8988T (cell line): ENCODE data around the gene FAM171A2.
"Not testable (repeated sequence)": the region's sequence is repeated elsewhere in the genome, so short reads cannot be mapped to it uniquely, and the experiment has no call there.

ENCODE experiments used
- DNase-seq: peaks from one replicate; pipeline ENCODE4 v3.0.0; 2011

FAM171A2 gene

GRCh38 chr17:44363613-44364159 is at the start of gene FAM171A2:
TSS of gene FAM171A2 (minus strand) at chr17:44363853. CDS start at chr17:44363714, 139 bp downstream.
- DNase-seq = peak; percentile 81

GRCh38 chr17:44409309-44410028 is 45.8 kb upstream of the FAM171A2 start:
- DNase-seq = no peak

DNA sequence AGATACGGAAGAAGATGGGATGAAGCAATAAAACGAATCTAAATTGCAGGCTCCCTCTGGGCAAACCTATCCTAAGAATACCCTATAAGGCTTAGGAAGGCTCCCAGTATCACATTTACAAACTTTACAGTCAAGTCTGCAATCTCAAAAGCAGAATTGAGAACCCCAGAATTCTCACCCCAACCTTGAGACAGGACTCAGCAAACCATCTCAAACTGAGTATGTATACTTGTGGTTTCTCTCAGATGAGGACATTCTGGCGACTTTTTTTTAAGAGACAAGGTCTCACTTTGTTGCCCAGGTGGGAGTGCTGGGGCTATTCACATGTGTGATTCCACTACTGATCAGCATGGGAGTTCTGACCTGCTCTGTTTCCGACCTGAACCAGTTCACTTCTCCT is 45.1 kb upstream of the FAM171A2 start:
- DNase-seq = no peak

GRCh38 chr17:44402564-44403172 is 39.0 kb upstream of the FAM171A2 start:
- no peak for DNase-seq

DNA sequence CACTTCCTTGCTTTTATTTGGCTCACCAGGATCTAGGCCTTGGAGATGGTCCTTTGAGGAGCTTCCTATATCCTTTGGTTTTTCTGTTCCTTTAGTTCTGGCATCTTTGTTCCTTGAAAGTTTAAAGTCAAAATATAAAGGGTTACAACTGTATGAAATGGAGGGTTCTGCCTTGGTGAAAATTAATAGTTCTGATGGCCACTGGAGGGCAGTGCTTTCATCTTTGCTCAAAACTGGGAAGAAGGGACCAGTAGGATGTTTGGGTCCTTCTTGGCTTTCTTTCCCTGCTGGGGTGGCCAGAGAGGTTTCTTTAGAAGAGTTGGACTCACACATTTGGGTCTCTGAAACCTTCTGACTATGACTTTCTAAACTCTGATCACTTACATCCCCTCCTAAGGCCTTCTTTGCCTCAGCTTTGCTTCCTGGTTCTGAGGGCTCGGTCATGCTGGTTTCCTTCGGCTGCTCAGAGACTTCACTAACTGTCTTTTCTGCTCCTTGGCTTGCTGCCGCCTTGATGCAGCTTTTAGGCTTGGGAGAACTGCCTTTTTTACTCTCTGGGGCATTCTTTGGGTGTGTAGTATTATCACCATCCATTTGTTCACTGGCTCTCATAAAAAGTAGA is 36.7 kb upstream of the FAM171A2 start:
- no peak for DNase-seq

- no peak for DNase-seq
Measured at GRCh38 chr17:44398692-44399691, 35.3 kb upstream of the FAM171A2 start.

DNA sequence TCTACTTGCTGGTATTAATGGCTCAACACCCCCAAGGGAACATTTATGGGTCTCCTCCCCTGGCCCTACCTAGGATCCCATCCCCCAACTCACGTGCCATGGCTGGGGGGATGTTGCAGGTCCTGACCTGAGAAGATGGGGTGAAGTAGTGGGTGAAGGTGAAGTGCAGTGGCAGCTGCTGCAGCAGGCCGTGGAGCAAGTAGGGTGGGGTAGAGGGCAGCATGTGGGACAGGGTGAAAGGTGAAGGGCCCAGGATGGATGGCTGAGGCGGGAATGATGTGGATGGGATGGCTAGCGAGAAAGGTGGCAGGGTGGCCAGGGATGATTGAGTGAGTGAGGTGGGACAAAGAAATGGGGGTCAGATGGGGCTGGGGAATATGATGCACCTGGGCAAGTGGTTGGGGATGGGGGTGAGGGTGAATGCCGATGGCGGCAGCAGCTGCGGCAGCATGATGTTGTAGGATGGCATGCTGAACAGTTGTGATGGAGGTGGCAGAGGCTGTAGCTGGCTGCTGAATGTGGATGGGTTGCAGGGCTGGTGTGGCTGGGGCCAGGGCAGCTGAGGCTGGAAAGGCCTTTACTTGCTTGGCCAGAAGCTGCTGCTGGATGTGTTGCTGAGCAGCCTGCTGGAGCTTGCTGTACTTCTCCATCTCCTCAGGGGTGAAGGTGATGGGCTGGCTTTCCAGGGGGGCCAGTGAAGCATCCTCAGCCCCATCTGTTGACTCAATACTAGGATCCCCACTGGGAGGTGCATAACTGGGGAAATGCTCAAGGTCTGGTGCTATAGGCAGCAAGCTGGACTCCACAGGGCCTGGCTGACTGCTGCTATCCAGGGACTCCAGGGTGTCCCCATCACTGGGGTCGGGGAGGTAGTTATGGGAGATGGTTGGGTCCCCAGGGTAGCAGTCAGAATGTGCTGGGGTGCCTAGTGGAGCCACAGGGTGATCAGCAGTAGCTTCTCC is 34.1 kb upstream of the FAM171A2 start:
- no peak for DNase-seq

DNA sequence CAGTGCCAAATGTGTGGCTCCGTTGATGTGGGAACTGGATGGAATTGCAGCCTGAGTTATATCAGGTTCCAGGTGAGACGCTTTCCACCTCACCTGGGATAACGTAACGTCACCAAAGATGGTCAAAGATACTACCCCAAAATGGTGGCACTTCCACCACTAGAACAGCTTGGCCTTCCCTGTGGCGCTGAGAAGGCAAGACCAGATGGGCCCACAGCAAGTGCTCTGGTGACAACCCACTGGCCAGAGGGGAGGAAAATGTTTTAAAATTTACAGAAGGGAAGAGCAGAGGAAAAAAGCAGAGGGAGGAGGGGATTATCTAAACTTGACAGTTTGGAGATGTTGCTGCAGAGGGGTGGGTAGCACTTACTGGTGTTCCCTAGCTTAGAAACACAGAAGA is 33.3 kb upstream of the FAM171A2 start:
- DNase-seq = no peak

GRCh38 chr17:44394833-44395232 is 31.2 kb upstream of the FAM171A2 start:
- DNase-seq = no peak

DNA sequence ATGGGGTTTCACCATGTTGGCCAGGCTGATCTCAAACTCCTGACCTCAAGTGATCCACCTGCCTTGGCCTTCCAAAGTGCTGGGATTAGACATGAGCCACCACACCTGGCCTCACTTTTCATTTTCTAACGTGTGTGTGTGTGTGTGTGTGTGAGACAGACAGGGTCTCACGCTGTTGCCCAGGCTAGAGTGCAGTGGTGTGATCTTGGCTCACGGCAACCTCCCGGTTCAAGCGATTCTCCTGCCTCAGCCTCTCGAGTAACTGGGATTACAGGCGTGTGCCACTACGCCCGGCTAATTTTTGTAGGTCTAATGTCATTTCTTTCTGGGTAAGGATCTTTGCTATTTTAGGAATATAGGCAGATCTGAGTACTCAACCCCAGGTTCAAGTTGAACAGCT is 30.5 kb upstream of the FAM171A2 start:
- not testable (repeated sequence) for DNase-seq

GRCh38 chr17:44390250-44390870 is 26.7 kb upstream of the FAM171A2 start:
- no peak for DNase-seq

- no peak for DNase-seq
Measured at GRCh38 chr17:44389723-44390202, 26.1 kb upstream of the FAM171A2 start.

GRCh38 chr17:44389281-44389680 is 25.6 kb upstream of the FAM171A2 start, which contains the start of gene ITGA2B:
TSS of gene ITGA2B (minus strand) at chr17:44389649. CDS start at chr17:44389473, 176 bp downstream.
- no peak for DNase-seq

DNA sequence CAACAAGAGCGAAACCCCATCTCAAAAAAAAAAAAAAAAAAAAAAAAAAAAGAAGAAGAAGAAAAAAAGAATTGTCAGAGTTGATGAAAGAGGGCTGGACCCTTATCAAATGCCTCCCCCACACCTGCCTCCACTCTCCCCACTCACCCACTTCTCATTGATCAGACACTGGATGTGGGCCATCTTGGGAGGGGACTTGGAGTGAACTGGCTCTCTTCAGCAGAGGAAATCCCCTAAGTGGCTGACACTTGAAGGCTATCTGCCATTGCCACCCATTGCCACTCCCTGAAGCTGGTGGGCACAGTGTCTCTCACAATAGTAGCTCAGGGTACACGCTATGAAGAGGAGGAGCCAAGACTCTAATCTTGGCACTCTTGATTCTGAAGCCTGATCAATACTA is 24.2 kb upstream of the FAM171A2 start:
- no peak for DNase-seq

DNA sequence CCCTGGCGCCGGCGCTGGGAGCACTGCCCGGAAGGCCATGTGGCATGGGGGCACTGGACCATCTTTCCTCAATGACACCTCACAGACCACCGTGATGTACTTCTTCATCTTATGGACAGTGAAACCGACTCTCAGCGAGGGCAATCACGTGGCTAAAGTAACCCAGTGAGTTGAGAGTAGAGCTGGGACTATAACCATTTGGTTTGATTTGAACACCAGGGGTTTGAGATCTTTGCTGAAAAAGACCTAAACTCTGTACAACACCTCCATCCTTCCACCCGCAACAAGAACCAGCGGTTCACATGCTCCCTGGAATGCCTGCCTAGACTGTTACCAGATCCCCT is 22.5 kb upstream of the FAM171A2 start:
- no peak for DNase-seq

DNA sequence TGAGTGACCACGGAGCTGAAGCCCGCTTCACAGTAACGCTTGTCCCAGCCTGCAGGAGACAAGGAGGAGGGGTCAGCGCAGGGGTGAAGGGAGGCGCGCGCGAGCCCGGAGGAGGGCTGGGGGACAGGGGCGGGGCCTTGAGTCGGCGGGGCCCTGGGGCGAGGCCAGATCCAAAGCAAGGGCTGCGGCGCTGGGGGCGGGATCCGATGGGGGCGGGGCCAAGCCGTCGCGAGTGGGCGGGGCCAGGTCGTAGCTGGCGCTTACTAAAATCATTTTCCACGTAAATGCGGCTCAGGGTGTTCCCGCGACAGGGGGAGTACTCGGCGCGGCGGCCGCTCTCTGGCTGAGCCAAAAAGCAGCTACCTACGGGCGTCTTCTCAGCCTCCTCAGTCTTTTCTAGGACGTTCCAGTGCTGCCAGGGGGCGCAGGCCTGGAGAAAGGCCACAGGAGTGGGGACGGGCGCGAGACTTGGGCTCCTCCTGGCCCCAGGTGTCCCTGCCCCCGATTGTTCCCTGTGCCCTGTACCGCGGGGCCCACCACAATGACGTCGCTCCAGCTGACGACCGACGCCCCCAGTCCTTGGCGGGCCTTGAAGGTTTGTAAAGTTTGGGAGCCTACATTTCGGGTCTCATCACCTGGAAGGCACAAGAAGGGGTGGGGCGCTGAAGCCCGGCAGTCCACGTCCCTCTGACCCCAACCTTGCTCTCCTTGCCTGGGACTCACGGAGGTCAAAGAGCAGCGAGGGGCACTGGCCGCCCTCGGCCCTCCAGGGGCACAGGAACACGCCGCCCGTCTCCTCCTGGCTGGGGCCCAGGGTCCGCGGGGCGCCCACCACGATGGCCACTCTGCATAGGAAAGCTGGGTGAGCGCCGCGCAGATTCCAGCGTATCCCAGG is 21.9 kb upstream of the FAM171A2 start:
- peak; percentile 69 for DNase-seq

DNA sequence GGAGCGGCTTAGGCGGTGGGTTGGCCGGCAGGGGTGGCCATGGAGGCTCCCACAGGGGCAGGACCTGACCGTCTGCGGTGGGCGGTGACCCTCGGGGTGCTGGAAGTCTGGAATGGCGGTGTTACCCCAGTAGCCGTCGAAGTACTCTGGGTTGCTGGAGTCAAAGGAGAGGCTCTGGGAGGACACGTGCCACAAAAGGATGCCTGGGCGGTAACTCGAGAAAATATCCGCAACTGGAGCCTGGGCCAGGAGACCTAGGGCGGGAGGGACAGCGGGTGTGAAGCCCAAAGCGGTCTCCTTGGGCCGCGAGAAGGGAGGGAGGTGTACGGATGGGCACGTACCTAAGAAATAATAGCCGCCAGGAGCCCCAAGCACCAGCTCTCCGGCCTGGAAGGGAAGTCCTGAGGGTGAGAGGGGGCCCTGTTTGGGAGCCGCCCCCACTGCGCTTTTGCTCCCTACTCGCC is 21.2 kb upstream of the FAM171A2 start:
- no peak for DNase-seq

DNA sequence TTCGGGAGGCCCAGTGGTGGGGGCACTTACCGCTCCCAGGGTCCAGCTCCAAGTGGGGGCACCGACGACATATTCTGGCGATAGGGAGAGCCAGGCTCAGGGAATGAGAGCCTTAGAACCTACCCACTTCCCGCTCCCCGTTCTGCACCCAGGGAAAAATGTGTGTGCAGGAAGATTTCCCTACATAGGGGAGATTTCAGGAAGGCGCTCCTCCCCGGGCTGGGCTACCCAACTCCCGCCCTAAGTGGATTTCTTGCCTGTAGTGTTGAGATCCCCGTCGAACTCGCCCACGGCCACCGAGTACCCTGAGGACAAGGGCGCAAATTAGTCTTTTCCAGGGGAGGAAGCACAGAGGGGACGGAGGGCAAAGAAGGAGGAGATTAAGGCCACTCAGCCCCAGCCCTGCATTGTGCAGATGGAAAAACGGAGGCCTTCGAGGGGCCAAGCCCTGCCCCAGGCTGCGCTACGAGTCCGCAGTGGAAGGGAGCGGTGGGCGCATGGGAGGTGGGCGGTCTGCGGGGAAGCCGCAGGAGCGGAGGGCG is 20.7 kb upstream of the FAM171A2 start:
- DNase-seq = no peak

GRCh38 chr17:44383861-44384260 is 20.2 kb upstream of the FAM171A2 start:
- no peak for DNase-seq
